A549 (cell line): ENCODE data around the gene TSSK2. TPM values are rescaled to one million over a fixed set of nuclear protein-coding genes. Genes with fewer than 3 reads are reported as not detected.

Experiments used
- ATAC-seq, 2 experiments: fragments of 200-7000 bp in 1 of 2; fragments of >200 bp in 1 of 2; cut with Nextera tagmentation in 1 of 2; cut with Tn5 transposase in 1 of 2; 3 replicates each; pipeline versions ENCODE4 v1.8.0 to v1.9.1; 2018 to 2020; ENCODE audit warnings: mild to moderate bottlenecking in 1 of 2, moderate library complexity in 1 of 2
- CTCF ChIA-PET: fragments of 300-600 bp; sonication (Branson Sonifier 250); formaldehyde crosslinking; extraction: SDS; loops from one replicate; lab custom pipeline; 2021; ENCODE audit warnings: antibody characterized with exemption, inconsistent platforms; lab: Yijun Ruan, JAX
- POLR2A ChIA-PET: fragments of 350-600 bp; formaldehyde crosslinking; extraction: SDS; loops from one replicate; lab custom pipeline; 2021; ENCODE audit warnings: antibody characterized with exemption, inconsistent platforms; lab: Yijun Ruan, JAX
- DNase-seq, 2 experiments: peaks; one replicate each; pipeline versions ENCODE4 v3.0.0 to v3.0.0-alpha.2; 2011 to 2016; ENCODE audit warnings: low read depth in 1 of 2, low spot score in 1 of 2
- FAIRE-seq: peaks from 2 replicates; lab custom pipeline; 2011; peaks lifted over from hg19 to GRCh38; lab: Jason Lieb, UNC
- H3K27ac ChIP-seq, 2 experiments: fragments of >200 bp; sonication (Bioruptor Twin); formaldehyde crosslinking; 3 replicates each; pipeline ENCODE4 v1.5.1; 2016 to 2017
- H3K4me1 ChIP-seq: fragments of >200 bp; sonication (Bioruptor Twin); formaldehyde crosslinking; 3 replicates; pipeline ENCODE4 v1.6.1; 2016
- H3K4me2 ChIP-seq: fragments of >200 bp; sonication (Bioruptor Twin); formaldehyde crosslinking; 3 replicates; pipeline ENCODE4 v1.6.1; 2016
- H3K4me3 ChIP-seq: fragments of >200 bp; sonication (Bioruptor Twin); formaldehyde crosslinking; 3 replicates; pipeline ENCODE4 v1.5.1; 2016
- H3K9me3 ChIP-seq: fragments of >200 bp; sonication (Bioruptor Twin); formaldehyde crosslinking; 3 replicates; pipeline ENCODE4 v1.6.1; 2016
- BCL3 ChIP-seq: fragments of >200 bp; sonication (Bioruptor Twin); formaldehyde crosslinking; IDR thresholded peaks from 3 replicates; pipeline ENCODE4 v1.6.1; 2016
- BHLHE40 ChIP-seq: IDR thresholded peaks from 2 replicates; pipeline ENCODE4 v1.6.1; 2012; ENCODE audit warnings: low read depth, low read length, inconsistent platforms
- CBX2 ChIP-seq: fragments of 200-600 bp; sonication (generic); IDR thresholded peaks from 2 replicates; pipeline ENCODE4 v1.6.1; 2016; ENCODE audit warnings: low read depth, mild to moderate bottlenecking, borderline replicate concordance
- FOXS1 ChIP-seq: fragments of 250-450 bp; sonication (Bioruptor Pico); IDR thresholded peaks from 2 replicates; pipeline ENCODE4 v1.5.0; 2020; ENCODE audit warnings: mild to moderate bottlenecking, moderate library complexity
- HEYL ChIP-seq: fragments of 250-450 bp; sonication (Bioruptor Pico); IDR thresholded peaks from 2 replicates; pipeline ENCODE4 v1.8.0; 2021; ENCODE audit warnings: mild to moderate bottlenecking, moderate library complexity
- HOXA7 ChIP-seq: fragments of 250-450 bp; sonication (Bioruptor Pico); IDR thresholded peaks from 2 replicates; pipeline ENCODE4 v1.5.0; 2020; ENCODE audit warnings: mild to moderate bottlenecking, moderate library complexity
- KDM1A ChIP-seq: fragments of 200-600 bp; sonication (generic); IDR thresholded peaks from 2 replicates; pipeline ENCODE4 v1.6.1; 2016; ENCODE audit warnings: low read depth, mild to moderate bottlenecking
- MYC ChIP-seq: IDR thresholded peaks from 2 replicates; pipeline ENCODE4 v1.6.1; 2012; ENCODE audit warnings: mild to moderate bottlenecking, inconsistent platforms, low read length, improper control_type of control experiment, borderline replicate concordance
- NFE2L2 ChIP-seq: fragments of 150-350 bp; conservative IDR thresholded peaks from 2 replicates; pipeline ENCODE4 v1.6.1; 2014; ENCODE audit warnings: low read length
- NR3C1 ChIP-seq: fragments of >200 bp; sonication (Bioruptor Twin); formaldehyde crosslinking; IDR thresholded peaks from 3 replicates; pipeline ENCODE4 v1.6.1; 2017
- PHF8 ChIP-seq: fragments of 200-600 bp; sonication (generic); IDR thresholded peaks from 2 replicates; pipeline ENCODE4 v1.6.1; 2016; ENCODE audit warnings: low read depth, mild to moderate bottlenecking, antibody characterized with exemption, moderate library complexity, borderline replicate concordance
- RARB ChIP-seq: fragments of 250-450 bp; sonication (Bioruptor Pico); IDR thresholded peaks from 2 replicates; pipeline ENCODE4 v1.8.0; 2021; ENCODE audit warnings: mild to moderate bottlenecking, moderate library complexity
- TFCP2L1 ChIP-seq: fragments of 250-450 bp; sonication (Bioruptor Pico); IDR thresholded peaks from 2 replicates; pipeline ENCODE4 v1.5.0; 2021; ENCODE audit warnings: mild to moderate bottlenecking
- ZC3H11A ChIP-seq: fragments of 450-650 bp; IDR thresholded peaks from 2 replicates; pipeline ENCODE4 v1.6.1; 2014; ENCODE audit warnings: antibody characterized with exemption, mild to moderate bottlenecking
- WGBS: methylation state at CpG from one replicate; pipeline ENCODE4 v1.1.6; 2017; ENCODE audit errors: missing lambda C conversion rate; 5-methylcytosine and 5-hydroxymethylcytosine counted together
- polyA plus RNA-seq, 4 experiments: library from polyadenylated mRNA; depleted of rRNA in 3 of 4; stranded (reverse); fragments of >200 nt; fragmentation: RNase III in 1 of 4; extraction: RNeasy Plus Mini Kit Qiagen cat#74134 plus additional on column Dnase treatment in 1 of 4; gene quantifications; 2 replicates in 3 of 4; 3 replicates in 1 of 4; pipeline ENCODE4 v1.2.3, GENCODE V29; 2011 to 2017
- TF ChIP-seq, protein P1 (sequence below): fragments of 250-450 bp; sonication (Bioruptor Pico); IDR thresholded peaks from 2 replicates; pipeline ENCODE4 v1.5.0; 2021; ENCODE audit warnings: mild to moderate bottlenecking, moderate library complexity, borderline replicate concordance
- TF ChIP-seq, protein P2 (sequence below): IDR thresholded peaks from 2 replicates; pipeline ENCODE4 v1.6.1; 2012

The TSSK2 gene
- polyA plus RNA-seq, 2 of the 4 experiments (the other 2 are of a cell fraction), result not detected

GRCh38 chr22:19137384-19138216 lies 6.5 kb downstream of the TSSK2 start (continued):
- TF ChIP-seq, protein P1, sequence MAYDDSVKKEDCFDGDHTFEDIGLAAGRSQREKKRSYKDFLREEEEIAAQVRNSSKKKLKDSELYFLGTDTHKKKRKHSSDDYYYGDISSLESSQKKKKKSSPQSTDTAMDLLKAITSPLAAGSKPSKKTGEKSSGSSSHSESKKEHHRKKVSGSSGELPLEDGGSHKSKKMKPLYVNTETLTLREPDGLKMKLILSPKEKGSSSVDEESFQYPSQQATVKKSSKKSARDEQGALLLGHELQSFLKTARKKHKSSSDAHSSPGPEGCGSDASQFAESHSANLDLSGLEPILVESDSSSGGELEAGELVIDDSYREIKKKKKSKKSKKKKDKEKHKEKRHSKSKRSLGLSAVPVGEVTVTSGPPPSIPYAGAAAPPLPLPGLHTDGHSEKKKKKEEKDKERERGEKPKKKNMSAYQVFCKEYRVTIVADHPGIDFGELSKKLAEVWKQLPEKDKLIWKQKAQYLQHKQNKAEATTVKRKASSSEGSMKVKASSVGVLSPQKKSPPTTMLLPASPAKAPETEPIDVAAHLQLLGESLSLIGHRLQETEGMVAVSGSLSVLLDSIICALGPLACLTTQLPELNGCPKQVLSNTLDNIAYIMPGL (CRISPR knock-in tag), result no peak
- TF ChIP-seq RARB (CRISPR knock-in tag) (no peak), NR3C1 (no peak), MYC (no peak), ZC3H11A (no peak), BCL3 (no peak), BHLHE40 (no peak)

DNA sequence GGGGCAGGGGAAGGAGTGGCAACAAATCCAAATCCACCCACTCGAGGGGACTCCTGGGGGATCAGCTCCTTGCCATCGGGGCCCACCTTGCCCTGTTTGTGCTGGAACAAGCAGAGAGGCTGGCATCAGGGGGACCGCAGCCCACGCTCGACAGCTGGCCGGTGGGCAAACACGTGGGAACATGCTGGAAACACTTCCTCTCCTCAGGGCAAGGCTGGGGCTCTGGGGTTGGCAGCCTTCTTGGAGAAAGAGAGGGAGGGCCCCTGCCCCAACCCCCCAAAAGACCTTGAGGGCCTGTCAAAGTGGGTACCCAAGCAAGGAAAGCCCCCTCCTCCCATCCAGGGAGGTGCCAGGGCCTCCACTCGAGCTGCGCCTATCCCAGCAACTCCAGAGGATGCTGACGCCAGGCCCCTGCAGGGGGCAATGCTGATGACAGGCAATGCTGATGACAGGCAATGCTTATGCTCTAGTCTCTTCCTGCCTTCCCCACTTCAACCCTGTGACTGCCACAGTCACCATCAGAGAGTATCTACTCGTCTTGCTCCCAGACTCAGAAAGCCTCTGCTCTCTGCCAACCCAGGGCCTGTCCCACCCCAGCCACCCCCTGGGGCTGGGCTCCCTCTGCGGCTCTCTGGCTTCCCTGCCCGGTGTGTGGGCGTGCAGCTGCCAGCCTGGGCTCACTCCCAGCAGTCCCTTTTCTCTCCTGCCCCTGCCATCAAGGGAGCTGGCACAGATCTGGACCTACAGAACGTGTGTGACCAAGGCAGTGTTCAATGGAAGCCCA lies 7.3 kb downstream of the TSSK2 start:
- H3K4me3 ChIP-seq, result no peak overlapping the region
- ChIA-PET POLR2A (no interaction called here), CTCF (no interaction called here)
- H3K4me2 ChIP-seq, result no peak overlapping the region
- no peak overlapping the region for H3K27ac ChIP-seq
- no peaks in the 10 kb centered on the region for H3K9me3 ChIP-seq
- WGBS, result 84% methylated on average over 8 of the region's 15 CpGs
- TF ChIP-seq TFCP2L1 (CRISPR knock-in tag) (no peak), NFE2L2 (no peak)
- ATAC-seq (no peak), FAIRE-seq (no peak), DNase-seq (no peak)
- H3K4me1 ChIP-seq, result peaks cover 3% of the 10 kb centered on the region; the same call in 2 of the 3 replicates

DNA sequence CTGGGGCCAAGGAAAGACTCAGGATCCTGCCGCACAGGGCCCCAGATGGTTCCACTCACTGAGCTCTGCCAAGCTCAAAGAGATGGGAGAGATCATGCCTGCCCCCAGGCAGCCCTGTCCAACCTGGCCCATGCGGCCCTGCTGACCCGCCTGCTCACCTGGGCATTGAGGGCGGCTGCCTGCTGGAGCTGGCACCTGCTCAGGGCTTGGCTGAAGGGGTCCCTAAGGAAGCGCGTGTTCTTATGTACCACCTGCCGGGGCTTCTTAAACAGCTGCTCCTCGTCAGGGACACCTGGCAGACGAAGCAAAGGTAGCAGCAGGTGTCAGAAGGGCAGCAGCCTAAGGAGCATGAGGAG lies 7.9 kb downstream of the TSSK2 start:
- no peak for DNase-seq
- CTCF ChIA-PET, result no interaction called here
- Histone ChIP-seq H3K9me3 (no peaks in the 10 kb centered on the region), H3K4me1 (peaks cover 6% of the 10 kb centered on the region; the same call in 2 of the 3 replicates), H3K27ac (no peak overlapping the region), H3K4me3 (no peak overlapping the region), H3K4me2 (no peak overlapping the region)
- TF ChIP-seq, protein P2, sequence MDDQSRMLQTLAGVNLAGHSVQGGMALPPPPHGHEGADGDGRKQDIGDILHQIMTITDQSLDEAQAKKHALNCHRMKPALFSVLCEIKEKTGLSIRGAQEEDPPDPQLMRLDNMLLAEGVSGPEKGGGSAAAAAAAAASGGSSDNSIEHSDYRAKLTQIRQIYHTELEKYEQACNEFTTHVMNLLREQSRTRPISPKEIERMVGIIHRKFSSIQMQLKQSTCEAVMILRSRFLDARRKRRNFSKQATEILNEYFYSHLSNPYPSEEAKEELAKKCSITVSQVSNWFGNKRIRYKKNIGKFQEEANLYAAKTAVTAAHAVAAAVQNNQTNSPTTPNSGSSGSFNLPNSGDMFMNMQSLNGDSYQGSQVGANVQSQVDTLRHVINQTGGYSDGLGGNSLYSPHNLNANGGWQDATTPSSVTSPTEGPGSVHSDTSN, result no peak
- TF ChIP-seq HOXA7 (CRISPR knock-in tag), result no peak
- TF ChIP-seq PHF8, result no peak
- TF ChIP-seq NR3C1, result no peak
- TF ChIP-seq HEYL (CRISPR knock-in tag), result no peak
- TF ChIP-seq KDM1A, result no peak
- no peak for TF ChIP-seq CBX2
- no peak for TF ChIP-seq FOXS1
- TF ChIP-seq BHLHE40, result no peak
- no peak for TF ChIP-seq BCL3
- WGBS, result 91% methylated on average over 7 of the region's 9 CpGs
- FAIRE-seq, result no peak
- POLR2A ChIA-PET, result interaction anchor here (0.5 kb wide), 1 partner anchor 14 kb away, joined by 3 read pairs; no protein-coding TSS in a partner anchor
- ATAC-seq, result no peak
